H9 (cell line): ENCODE data around the gene ADH5. TPM values are rescaled to one million over a fixed set of nuclear protein-coding genes. Genes with fewer than 3 reads are reported as not detected.
A peak's percentile ranks its signal among the peaks of the same experiment; 100 is the strongest.

Source experiments
- DNase-seq: peaks from one replicate; pipeline ENCODE4 v3.0.0-alpha.2; 2017
- H2AFZ ChIP-seq: one replicate; pipeline ENCODE4 v1.6.1; 2013; ENCODE audit warnings: mild to moderate bottlenecking, low read length, control low read depth, moderate library complexity
- H2AK5ac ChIP-seq: 2 replicates; pipeline ENCODE4 v1.6.1; 2013; ENCODE audit warnings: low read length, control low read depth, mixed read lengths; ENCODE audit not compliant: insufficient read length
- H2BK120ac ChIP-seq: one replicate; pipeline ENCODE4 v1.6.1; 2013; ENCODE audit warnings: low read depth, mild to moderate bottlenecking, low read length, control low read depth, inconsistent platforms; ENCODE audit not compliant: poor library complexity, severe bottlenecking
- H2BK12ac ChIP-seq: 2 replicates; pipeline ENCODE4 v1.6.1; 2013; ENCODE audit warnings: low read length, control low read depth, mixed read lengths, low read depth; ENCODE audit not compliant: insufficient read length
- H2BK15ac ChIP-seq: 2 replicates; pipeline ENCODE4 v1.6.1; 2013; ENCODE audit warnings: low read depth, low read length, control low read depth
- H2BK20ac ChIP-seq: one replicate; pipeline ENCODE4 v1.6.1; 2013; ENCODE audit warnings: low read depth, mild to moderate bottlenecking, low read length, control low read depth, inconsistent platforms; ENCODE audit not compliant: poor library complexity, severe bottlenecking
- H2BK5ac ChIP-seq: 2 replicates; pipeline ENCODE4 v1.6.1; 2013; ENCODE audit warnings: low read length, control low read depth, mixed read lengths; ENCODE audit not compliant: insufficient read length
- H3K14ac ChIP-seq: 2 replicates; pipeline ENCODE4 v1.6.1; 2013; ENCODE audit warnings: low read length, control low read depth; ENCODE audit not compliant: insufficient read depth
- H3K18ac ChIP-seq: 2 replicates; pipeline ENCODE4 v1.6.1; 2013; ENCODE audit warnings: low read depth, mild to moderate bottlenecking, mixed read lengths, low read length, control low read depth; ENCODE audit not compliant: insufficient read length
- H3K23ac ChIP-seq: 2 replicates; pipeline ENCODE4 v1.6.1; 2013; ENCODE audit warnings: low read length, control low read depth, mixed read lengths, low read depth; ENCODE audit not compliant: insufficient read length
- H3K23me2 ChIP-seq: 2 replicates; pipeline ENCODE4 v1.6.1; 2013; ENCODE audit warnings: low read depth, mild to moderate bottlenecking, mixed read lengths, low read length, control low read depth; ENCODE audit not compliant: insufficient read length, poor library complexity, severe bottlenecking
- H3K27ac ChIP-seq: 2 replicates; pipeline ENCODE4 v1.5.1; 2013; ENCODE audit warnings: low read length, control low read depth, mixed read lengths, low read depth; ENCODE audit not compliant: insufficient read length
- H3K27me3 ChIP-seq: 2 replicates; pipeline ENCODE4 v1.6.1; 2013; ENCODE audit warnings: low read length, control low read depth, inconsistent platforms; ENCODE audit not compliant: insufficient read depth
- H3K4ac ChIP-seq: 2 replicates; pipeline ENCODE4 v1.6.1; 2013; ENCODE audit warnings: low read depth, mild to moderate bottlenecking, control low read depth, inconsistent platforms, low read length, moderate library complexity
- H3K4me1 ChIP-seq: 2 replicates; pipeline ENCODE4 v1.6.1; 2013; ENCODE audit warnings: low read length, control low read depth, inconsistent platforms; ENCODE audit not compliant: insufficient read depth
- H3K4me2 ChIP-seq: 2 replicates; pipeline ENCODE4 v1.6.1; 2013; ENCODE audit warnings: low read length, control low read depth, mixed read lengths; ENCODE audit not compliant: insufficient read length, insufficient read depth
- H3K56ac ChIP-seq: 2 replicates; pipeline ENCODE4 v1.6.1; 2013; ENCODE audit warnings: low read depth, mild to moderate bottlenecking, mixed read lengths, low read length, control low read depth; ENCODE audit not compliant: insufficient read length
- H3K79me1 ChIP-seq: 2 replicates; pipeline ENCODE4 v1.6.1; 2013; ENCODE audit warnings: low read depth, mild to moderate bottlenecking, moderate library complexity, low read length, control low read depth, inconsistent platforms; ENCODE audit not compliant: insufficient read depth, poor library complexity, severe bottlenecking
- H3K79me2 ChIP-seq: 2 replicates; pipeline ENCODE4 v1.6.1; 2013; ENCODE audit warnings: low read length, control low read depth, inconsistent platforms; ENCODE audit not compliant: insufficient read depth
- H3K9ac ChIP-seq: 2 replicates; pipeline ENCODE4 v1.6.1; 2013; ENCODE audit warnings: low read length, control low read depth, mixed read lengths; ENCODE audit not compliant: insufficient read length; ENCODE audit errors: extremely low read depth
- H3K9me3 ChIP-seq: one replicate; pipeline ENCODE4 v1.6.1; 2013; ENCODE audit warnings: low read depth, low read length, inconsistent platforms; ENCODE audit not compliant: control insufficient read depth
- H3T11ph ChIP-seq: one replicate; pipeline ENCODE4 v1.6.1; 2013; ENCODE audit warnings: mild to moderate bottlenecking, low read length, control low read depth, inconsistent platforms
- H4K20me1 ChIP-seq: one replicate; pipeline ENCODE4 v1.6.1; 2013; ENCODE audit not compliant: control insufficient read depth, insufficient read length, insufficient read depth
- H4K5ac ChIP-seq: 2 replicates; pipeline ENCODE4 v1.6.1; 2013; ENCODE audit warnings: low read depth, mild to moderate bottlenecking, mixed read lengths, low read length, control low read depth; ENCODE audit not compliant: insufficient read length
- H4K8ac ChIP-seq: replicated peaks from 2 replicates; pipeline ENCODE4 v1.6.1; 2013; ENCODE audit warnings: low read length, control low read depth, mixed read lengths, low read depth; ENCODE audit not compliant: insufficient read length
- H4K91ac ChIP-seq: 2 replicates; pipeline ENCODE4 v1.6.1; 2013; ENCODE audit warnings: low read depth, mild to moderate bottlenecking, moderate library complexity, mixed read lengths, low read length, control low read depth; ENCODE audit not compliant: insufficient read length
- H3K27ac Mint-ChIP-seq, 3 experiments: 2 replicates in 2 of 3; 3 replicates in 1 of 3; pipeline ENCODE4 v1.8.0; 2020 to 2021; ENCODE audit warnings: mixed read lengths in 3 of 3, mild to moderate bottlenecking in 1 of 3, moderate library complexity in 1 of 3
- H3K27me3 Mint-ChIP-seq: 2 replicates; pipeline ENCODE4 v1.8.0; 2021; ENCODE audit warnings: low read depth, mild to moderate bottlenecking, moderate library complexity, mixed read lengths
- H3K36me3 Mint-ChIP-seq, 3 experiments: 2 replicates in 2 of 3; 3 replicates in 1 of 3; pipeline ENCODE4 v1.8.0; 2020 to 2021; ENCODE audit warnings: low read depth in 3 of 3, mixed read lengths in 3 of 3; ENCODE audit not compliant: insufficient read depth in 1 of 3
- H3K4me1 Mint-ChIP-seq, 2 experiments: 2 replicates each; pipeline ENCODE4 v1.8.0; 2020; ENCODE audit warnings: mixed read lengths in 2 of 2
- H3K4me3 Mint-ChIP-seq, 2 experiments: 2 replicates in 1 of 2; 3 replicates in 1 of 2; pipeline ENCODE4 v1.8.0; 2020 to 2021; ENCODE audit warnings: mild to moderate bottlenecking in 2 of 2, mixed read lengths in 2 of 2, moderate library complexity in 1 of 2
- H3K9me3 Mint-ChIP-seq, 2 experiments: 2 replicates in 1 of 2; 3 replicates in 1 of 2; pipeline ENCODE4 v1.8.0; 2020; ENCODE audit warnings: mild to moderate bottlenecking in 2 of 2, mixed read lengths in 2 of 2, moderate library complexity in 1 of 2
- CTCF ChIP-seq: fragments of 200-600 bp; sonication (generic); conservative IDR thresholded peaks from 3 replicates; pipeline ENCODE4 v1.8.0; 2021; ENCODE audit warnings: antibody characterized with exemption, mild to moderate bottlenecking
- WGBS: extraction: QIAGEN DNeasy Blood & Tissue Kit; methylation state at CpG from one replicate; pipeline ENCODE4 v1.1.7; 2013; ENCODE audit warnings: missing lambda C conversion rate, low lambda C conversion rate, mixed read lengths; ENCODE audit not compliant: insufficient read length; ENCODE audit errors: extremely low coverage; 5-methylcytosine and 5-hydroxymethylcytosine counted together
- total RNA-seq: library from RNA; stranded (reverse); gene quantifications from 2 replicates; pipeline ENCODE4 v1.2.1, GENCODE V29; 2021

The ADH5 gene
- total RNA-seq, 1 experiment from 2014 or later = 284 TPM

- peaks cover 6% of the 10 kb centered on the region for H3K79me1 ChIP-seq
- no peaks in the 10 kb centered on the region for H3K27me3 ChIP-seq
- H3K27ac ChIP-seq = no peak overlapping the region
- peaks cover 44% of the 10 kb centered on the region; the same call in 1 of the 2 replicates for H3K79me2 ChIP-seq
- no peak overlapping the region for H3K4me2 ChIP-seq
- no peak for TF ChIP-seq CTCF
- H3K9ac ChIP-seq = no peak overlapping the region
- no peak overlapping the region for H2AK5ac ChIP-seq
- H2BK12ac ChIP-seq = no peak overlapping the region
- peaks cover 19 to 32% of the 10 kb centered on the region in 2 experiments for H3K9me3 Mint-ChIP-seq
- peaks cover 53 to 57% (median 54%) of the 10 kb centered on the region in 3 experiments for H3K36me3 Mint-ChIP-seq
- WGBS = no CpG with 5 or more reads among the region's 9 CpGs
- H3K4me3 Mint-ChIP-seq = no peak overlapping the region
- H3K27me3 Mint-ChIP-seq = no peaks in the 10 kb centered on the region
- no peaks in the 10 kb centered on the region for H3K23me2 ChIP-seq
- no peak overlapping the region for H4K5ac ChIP-seq
- H3K4me1 Mint-ChIP-seq = peaks cover 51 to 54% of the 10 kb centered on the region in 2 experiments
- H3T11ph ChIP-seq = no peak overlapping the region
- H4K91ac ChIP-seq = no peak overlapping the region
- peaks cover 5% of the 10 kb centered on the region; the same call in 1 of the 2 replicates for H3K4me1 ChIP-seq
- no peak overlapping the region for H2BK15ac ChIP-seq
- no peak overlapping the region for H2AFZ ChIP-seq
- H2BK20ac ChIP-seq = no peak overlapping the region
- no peak overlapping the region for H3K14ac ChIP-seq
- H3K9me3 ChIP-seq = no peaks in the 10 kb centered on the region
- no peak overlapping the region for H3K18ac ChIP-seq
- no peak overlapping the region for H3K4ac ChIP-seq
- no peak overlapping the region for H2BK120ac ChIP-seq
- no peak overlapping the region for H4K8ac ChIP-seq
- H4K20me1 ChIP-seq = no peaks in the 10 kb centered on the region
- H3K23ac ChIP-seq = no peak overlapping the region
- peak overlapping the region in 1 of 3 experiments; percentile 12; a peak in 1 of 7 replicates for H3K27ac Mint-ChIP-seq
- H2BK5ac ChIP-seq = no peak overlapping the region
- no peak for DNase-seq
- no peak overlapping the region for H3K56ac ChIP-seq
These were observed 66.0 kb downstream of the ADH5 start for GRCh38 chr4:99022566-99022965.
